H1 (cell line): ENCODE results near the gene H2BK1. TPM values are rescaled to one million over a fixed set of nuclear protein-coding genes. Genes with fewer than 3 reads are reported as not detected.
A peak's percentile ranks its signal among the peaks of the same experiment; 100 is the strongest.

ENCODE experiments used
- CTCF ChIA-PET: fragments of 300-600 bp; sonication (Branson Sonifier 250); formaldehyde crosslinking; loops from one replicate; lab custom pipeline; 2021; ENCODE audit not compliant: partially characterized antibody; lab: Charles Lee
- POLR2A ChIA-PET: fragments of 300-600 bp; sonication (Branson Sonifier 250); formaldehyde crosslinking; loops from one replicate; lab custom pipeline; 2021; ENCODE audit warnings: inconsistent platforms; ENCODE audit not compliant: partially characterized antibody; lab: Charles Lee
- DNase-seq, 2 experiments: peaks; one replicate each; pipeline versions ENCODE4 v3.0.0 to v3.0.0-alpha.2; 2010 to 2022; ENCODE audit warnings: low spot score in 2 of 2, low read depth in 1 of 2, mixed read lengths in 1 of 2
- FAIRE-seq: peaks from 2 replicates; lab custom pipeline; 2011; peaks lifted over from hg19 to GRCh38; lab: Jason Lieb, UNC
- H2AFZ ChIP-seq: 2 replicates; pipeline ENCODE4 v1.8.1; 2012; ENCODE audit warnings: low read length, inconsistent platforms
- H2AK5ac ChIP-seq: 2 replicates; pipeline ENCODE4 v1.6.1; 2013; ENCODE audit warnings: low read depth, low read length
- H2BK120ac ChIP-seq: replicated peaks from 2 replicates; pipeline ENCODE3; 2013; ENCODE audit warnings: low read depth, low read length, inconsistent platforms
- H2BK12ac ChIP-seq: 2 replicates; pipeline ENCODE4 v1.6.1; 2013; ENCODE audit warnings: low read depth, low read length
- H2BK15ac ChIP-seq: 2 replicates; pipeline ENCODE4 v1.6.1; 2013; ENCODE audit warnings: low read length
- H2BK20ac ChIP-seq: 2 replicates; pipeline ENCODE4 v1.6.1; 2013; ENCODE audit warnings: low read length
- H2BK5ac ChIP-seq: 2 replicates; pipeline ENCODE4 v1.6.1; 2013; ENCODE audit warnings: low read depth, low read length
- H3K14ac ChIP-seq: 2 replicates; pipeline ENCODE4 v1.6.1; 2013; ENCODE audit warnings: inconsistent platforms; ENCODE audit not compliant: insufficient read length
- H3K18ac ChIP-seq: 2 replicates; pipeline ENCODE4 v1.6.1; 2013; ENCODE audit warnings: low read length; ENCODE audit errors: extremely low read depth
- H3K23ac ChIP-seq: 2 replicates; pipeline ENCODE4 v1.6.1; 2013; ENCODE audit warnings: inconsistent platforms; ENCODE audit not compliant: insufficient read length
- H3K23me2 ChIP-seq: 2 replicates; pipeline ENCODE4 v1.6.1; 2013; ENCODE audit warnings: low read depth, low read length
- H3K27ac ChIP-seq: 2 replicates; pipeline ENCODE4 v1.6.1; 2011; ENCODE audit warnings: low read depth, low read length, inconsistent platforms
- H3K27me3 ChIP-seq, 4 experiments: replicated peaks in 1 of 4; 1 replicate in 1 of 4; 2 replicates in 3 of 4; pipeline versions ENCODE4 v1.6.1 to v1.8.1; 2011 to 2013; ENCODE audit warnings: low read length in 3 of 4, mild to moderate bottlenecking in 3 of 4, inconsistent platforms in 2 of 4, mixed read lengths in 2 of 4, moderate library complexity in 1 of 4; ENCODE audit not compliant: control insufficient read depth in 3 of 4, insufficient read depth in 3 of 4; ENCODE audit errors: extremely low read depth in 1 of 4
- H3K36me3 ChIP-seq, 4 experiments: 2 replicates each; pipeline versions ENCODE4 v1.6.1 to v1.8.1; 2011 to 2013; ENCODE audit warnings: mild to moderate bottlenecking in 4 of 4, low read length in 3 of 4, moderate library complexity in 2 of 4, control low read depth in 1 of 4, inconsistent platforms in 1 of 4; ENCODE audit not compliant: insufficient read depth in 4 of 4, control insufficient read depth in 2 of 4
- H3K4ac ChIP-seq: replicated peaks from 2 replicates; pipeline ENCODE3; 2013; ENCODE audit warnings: low read length, low read depth, mixed read lengths, inconsistent platforms; ENCODE audit not compliant: insufficient read length
- H3K4me1 ChIP-seq, 4 experiments: replicated peaks in 1 of 4; 1 replicate in 1 of 4; 2 replicates in 3 of 4; pipeline versions ENCODE4 v1.6.1 to v1.8.1; 2011 to 2013; ENCODE audit warnings: low read length in 3 of 4, inconsistent platforms in 2 of 4, mixed read lengths in 1 of 4; ENCODE audit not compliant: insufficient read depth in 4 of 4, control insufficient read depth in 3 of 4
- H3K4me2 ChIP-seq, 2 experiments: 2 replicates each; pipeline versions ENCODE4 v1.6.1 to v1.8.1; 2011 to 2013; ENCODE audit warnings: low read depth in 2 of 2, low read length in 2 of 2, control low read depth in 1 of 2, inconsistent platforms in 1 of 2, mild to moderate bottlenecking in 1 of 2; ENCODE audit not compliant: insufficient read depth in 1 of 2
- H3K4me3 ChIP-seq, 4 experiments: fragments of 200-600, 300-600 bp in 1 of 4; sonication (generic), shearing (Covaris generic), sonication (Bioruptor Twin) in 1 of 4; 2 replicates each; pipeline versions ENCODE4 v1.5.1 to v1.8.1; 2011 to 2016; ENCODE audit warnings: low read length in 4 of 4, low read depth in 3 of 4, control low read depth in 2 of 4, inconsistent platforms in 2 of 4, mild to moderate bottlenecking in 2 of 4, mixed read lengths in 1 of 4, moderate library complexity in 1 of 4; ENCODE audit not compliant: insufficient read depth in 2 of 4; ENCODE audit errors: extremely low read depth in 1 of 4
- H3K56ac ChIP-seq: replicated peaks from 2 replicates; pipeline ENCODE3; 2013; ENCODE audit warnings: low read depth, mild to moderate bottlenecking, mixed read lengths, low read length, inconsistent platforms; ENCODE audit not compliant: insufficient read length
- H3K79me1 ChIP-seq: 2 replicates; pipeline ENCODE4 v1.6.1; 2013; ENCODE audit warnings: low read depth, low read length, control low read depth
- H3K79me2 ChIP-seq, 2 experiments: 2 replicates each; pipeline versions ENCODE4 v1.6.1 to v1.8.1; 2012 to 2013; ENCODE audit warnings: low read length in 2 of 2, mild to moderate bottlenecking in 2 of 2, inconsistent platforms in 1 of 2; ENCODE audit not compliant: insufficient read depth in 2 of 2, control insufficient read depth in 1 of 2
- H3K9ac ChIP-seq, 4 experiments: replicated peaks in 1 of 4; 1 replicate in 1 of 4; 2 replicates in 3 of 4; pipeline versions ENCODE4 v1.6.1 to v1.8.1; 2011 to 2013; ENCODE audit warnings: low read depth in 3 of 4, low read length in 3 of 4, control low read depth in 2 of 4, mild to moderate bottlenecking in 2 of 4, moderate library complexity in 2 of 4, inconsistent platforms in 1 of 4; ENCODE audit errors: extremely low read depth in 1 of 4
- H3K9me3 ChIP-seq, 2 experiments: 2 replicates each; pipeline versions ENCODE4 v1.6.1 to v1.8.1; 2012 to 2013; ENCODE audit warnings: mild to moderate bottlenecking in 2 of 2, moderate library complexity in 2 of 2, control low read depth in 1 of 2, inconsistent platforms in 1 of 2, low read depth in 1 of 2, low read length in 1 of 2, mixed read lengths in 1 of 2; ENCODE audit not compliant: insufficient read depth in 2 of 2
- H4K20me1 ChIP-seq, 2 experiments: replicated peaks in 1 of 2; 2 replicates each; pipeline versions ENCODE3 to v1.8.1; 2011 to 2013; ENCODE audit warnings: inconsistent platforms in 2 of 2, low read length in 2 of 2, mild to moderate bottlenecking in 1 of 2; ENCODE audit not compliant: insufficient read depth in 2 of 2, control insufficient read depth in 1 of 2
- H4K5ac ChIP-seq: 2 replicates; pipeline ENCODE4 v1.6.1; 2013; ENCODE audit warnings: low read length, low read depth, mixed read lengths, inconsistent platforms; ENCODE audit not compliant: insufficient read length
- H4K8ac ChIP-seq: 2 replicates; pipeline ENCODE4 v1.8.0; 2013; ENCODE audit warnings: mild to moderate bottlenecking, moderate library complexity, low read length, inconsistent platforms; ENCODE audit not compliant: insufficient read depth; ENCODE audit errors: extremely low read depth
- H4K91ac ChIP-seq: replicated peaks from 2 replicates; pipeline ENCODE3; 2013; ENCODE audit warnings: low read length, mixed read lengths, inconsistent platforms; ENCODE audit not compliant: insufficient read length
- CTCF ChIP-seq, 3 experiments: IDR thresholded peaks; 1 replicate in 2 of 3; 2 replicates in 1 of 3; pipeline versions ENCODE4 v1.5.1 to v1.6.1; 2011; ENCODE audit warnings: low read length in 3 of 3, mild to moderate bottlenecking in 3 of 3, inconsistent platforms in 2 of 3, low read depth in 1 of 3, moderate library complexity in 1 of 3; ENCODE audit not compliant: insufficient read depth in 1 of 3; ENCODE audit errors: control extremely low read depth in 1 of 3
- KDM4A ChIP-seq: IDR thresholded peaks from one replicate; pipeline ENCODE4 v1.7.1; 2012; ENCODE audit warnings: low read depth, mild to moderate bottlenecking, moderate library complexity, low read length, inconsistent platforms; ENCODE audit not compliant: severe bottlenecking
- RBBP5 ChIP-seq: IDR thresholded peaks from 2 replicates; pipeline ENCODE4 v1.7.1; 2012; ENCODE audit warnings: low read depth, mild to moderate bottlenecking, inconsistent platforms, low read length, moderate library complexity, borderline replicate concordance
- TAF1 ChIP-seq: IDR thresholded peaks from 2 replicates; pipeline ENCODE4 v1.6.1; 2011; ENCODE audit warnings: mild to moderate bottlenecking, low read depth, low read length
- WGBS, 2 experiments: shearing (Covaris generic) in 1 of 2; methylation state at CpG; one replicate each; pipeline versions ENCODE4 v1.1.6 to v1.1.7; 2013 to 2015; ENCODE audit warnings: low lambda C conversion rate in 2 of 2, mixed read lengths in 2 of 2, inconsistent platforms in 1 of 2, low coverage in 1 of 2, missing lambda C conversion rate in 1 of 2; ENCODE audit not compliant: insufficient replicate concordance in 2 of 2, insufficient coverage in 1 of 2, insufficient read length in 1 of 2; ENCODE audit errors: extremely low coverage in 1 of 2, missing lambda C conversion rate in 1 of 2; 5-methylcytosine and 5-hydroxymethylcytosine counted together
- polyA plus RNA-seq, 7 experiments: library from polyadenylated mRNA; depleted of rRNA in 3 of 7; stranded (reverse) in 5 of 7; unstranded in 2 of 7; fragments of >200 nt in 5 of 7; fragments of 200-250 nt in 2 of 7; gene quantifications; 1 replicate in 5 of 7; 2 replicates in 1 of 7; 4 replicates in 1 of 7; pipeline versions ENCODE4 v1.2.1 to v1.2.3, GENCODE V29; 2011 to 2013; ENCODE audit warnings: missing spikeins in 2 of 7, mixed read lengths in 2 of 7
- total RNA-seq: library from RNA; stranded (reverse); fragmentation: NEBNext Ultra II Directional; extraction: Animal tissue kit (Norgen Biotek cat#: 25700); gene quantifications from 2 replicates; pipeline ENCODE4 v1.2.1, GENCODE V29; 2021

The H2BK1 gene
- total and polyA plus RNA-seq, 2 of the 8 experiments (the other 6 are each of a cell fraction or from before 2014, with no cell fraction given): not detected

- DNase-seq (peak in 1 of 2 experiments; percentile 79), FAIRE-seq (no peak)
- WGBS, 2 experiments: 3% methylated on average over 27 of the region's 71 CpGs; no CpG with 5 or more reads in 1 of the 2 experiments
- 0 out of 2 replicates have a peak, but pooled peaks have one; percentile 18 for TF ChIP-seq TAF1
- no peak for TF ChIP-seq CTCF (IDR thresholded peaks at IDR 0.05; ENCODE audit: control extremely low read depth in 1 of 3, insufficient read depth in 1 of 3, low read depth in 1 of 3, low read length in 3 of 3)
- TF ChIP-seq KDM4A: peak; percentile 55
- TF ChIP-seq RBBP5: 0 out of 2 replicates have a peak, but pooled peaks have one; percentile 14
- no peaks in the 10 kb centered on the region for H3K36me3 ChIP-seq
- H2BK15ac ChIP-seq: peak within 1 kb of the TSS; percentile 46; the same call in 1 of the 2 replicates
- no peak within 1 kb of the TSS for H3K27ac ChIP-seq
- H3K4me2 ChIP-seq: peak within 1 kb of the TSS; percentile 67 to 96
- no peaks in the 10 kb centered on the region for H3K79me1 ChIP-seq
- peak within 1 kb of the TSS; percentile 26 to 64 (median 40) for H3K4me3 ChIP-seq
- H3K27me3 ChIP-seq: peaks cover 20 to 68% (median 61%) of the 10 kb centered on the region in 4 experiments
- no peaks in the 10 kb centered on the region for H3K9me3 ChIP-seq
- H3K79me2 ChIP-seq: no peaks in the 10 kb centered on the region
- H3K18ac ChIP-seq: peak within 1 kb of the TSS; percentile 60
- H2AFZ ChIP-seq: peak within 1 kb of the TSS; percentile 23; the same call in 1 of the 2 replicates
- ChIA-PET POLR2A (interaction anchor here (1.2 to 1.5 kb wide), 3 partner anchors 14 to 271 kb away, joined by 3 to 6 read pairs (median 3); partner anchors contain the start of gene RHEB), CTCF (interaction anchor here (1.7 kb wide), 1 partner anchor 29 kb away, joined by 4 read pairs; no protein-coding TSS in a partner anchor)
- H3K23me2 ChIP-seq: peaks cover 34% of the 10 kb centered on the region
- H3K4ac ChIP-seq: no peak within 1 kb of the TSS
- H3K4me1 ChIP-seq: peaks cover 0 to 64% (median 48%) of the 10 kb centered on the region in 4 experiments; a peak in 6 of 7 replicates
- no peak within 1 kb of the TSS for H3K56ac ChIP-seq
- H3K23ac ChIP-seq: no peak within 1 kb of the TSS
- H4K91ac ChIP-seq: peak within 1 kb of the TSS; percentile 91
- H3K9ac ChIP-seq: no peak within 1 kb of the TSS
- no peak within 1 kb of the TSS for H2BK5ac ChIP-seq
- H4K5ac ChIP-seq: no peak within 1 kb of the TSS
- peaks cover 1 to 9% of the 10 kb centered on the region in 2 experiments for H4K20me1 ChIP-seq
- H3K14ac ChIP-seq: no peak within 1 kb of the TSS
- H2BK20ac ChIP-seq: no peak within 1 kb of the TSS
- H2BK120ac ChIP-seq: no peak within 1 kb of the TSS
- H2AK5ac ChIP-seq: no peak within 1 kb of the TSS
- peak within 1 kb of the TSS; percentile 75; the same call in 1 of the 2 replicates for H2BK12ac ChIP-seq
- peak within 1 kb of the TSS; percentile 47; the same call in 1 of the 2 replicates for H4K8ac ChIP-seq
These were observed 38.2 kb upstream of the H2BK1 start, which contains the start of gene SMARCD3 for GRCh38 chr7:151248346-151249033. SMARCD3 (minus strand) TSS chr7:151248694; CDS start chr7:151248562, 132 bp downstream.
